Sciatic nerve (tissue), 1 donor: ENCODE data around the gene ACAD9. TPM values are rescaled to one million over a fixed set of nuclear protein-coding genes. Genes with fewer than 3 reads are reported as not detected.

Experiments used
- total RNA-seq: library from RNA; stranded (reverse); fragmentation: NEBNext Ultra II Directional; extraction: Animal tissue kit (Norgen Biotek cat#: 25700); gene quantifications from one replicate; pipeline ENCODE4 v1.2.1, GENCODE V29; 2021
- donor health status: DM: no; HTN: no; CAD: no.

Gene ACAD9
- total RNA-seq, 1 donor from 2014 or later, result 54.0 TPM

Other genes starting within 250 kb of the ACAD9 start
- gene RPN1, start 228.8 kb upstream of the ACAD9 start, total RNA-seq, result 120 TPM
- gene RAB7A, start 153.4 kb upstream of the ACAD9 start, total RNA-seq, result 233 TPM
- gene CFAP92, start 114.5 kb downstream of the ACAD9 start, total RNA-seq, result 1.2 TPM
- gene EFCC1, start 121.7 kb downstream of the ACAD9 start, total RNA-seq, result 1.6 TPM
- 0.53 TPM for gene GP9, start 181.2 kb downstream of the ACAD9 start, total RNA-seq
- gene RAB43, start 242.2 kb downstream of the ACAD9 start, total RNA-seq, result 17.9 TPM